ENCODE data around the gene BRDT.

Gene BRDT

DNA sequence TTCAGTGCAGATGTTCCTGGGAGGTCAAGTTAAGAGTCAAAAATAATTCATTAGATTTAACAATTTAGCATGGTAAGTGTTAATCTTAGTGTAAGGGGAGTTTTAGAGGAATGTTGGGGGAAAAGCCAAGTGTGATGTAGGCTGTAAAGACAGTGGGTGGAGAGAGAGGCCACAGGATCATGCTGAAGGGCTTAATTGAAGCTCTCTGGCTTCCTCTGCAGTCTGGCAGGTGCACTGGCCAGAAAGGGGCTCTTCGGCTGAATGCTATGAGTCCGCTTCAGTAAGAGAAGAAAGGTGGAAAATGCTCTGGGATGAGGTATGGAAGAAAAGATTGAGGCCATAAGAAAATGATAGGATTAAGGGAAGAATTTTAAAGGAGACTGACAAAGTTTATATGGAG is 3.0 kb downstream of the BRDT start:
- TF ChIP-seq, protein P1, sequence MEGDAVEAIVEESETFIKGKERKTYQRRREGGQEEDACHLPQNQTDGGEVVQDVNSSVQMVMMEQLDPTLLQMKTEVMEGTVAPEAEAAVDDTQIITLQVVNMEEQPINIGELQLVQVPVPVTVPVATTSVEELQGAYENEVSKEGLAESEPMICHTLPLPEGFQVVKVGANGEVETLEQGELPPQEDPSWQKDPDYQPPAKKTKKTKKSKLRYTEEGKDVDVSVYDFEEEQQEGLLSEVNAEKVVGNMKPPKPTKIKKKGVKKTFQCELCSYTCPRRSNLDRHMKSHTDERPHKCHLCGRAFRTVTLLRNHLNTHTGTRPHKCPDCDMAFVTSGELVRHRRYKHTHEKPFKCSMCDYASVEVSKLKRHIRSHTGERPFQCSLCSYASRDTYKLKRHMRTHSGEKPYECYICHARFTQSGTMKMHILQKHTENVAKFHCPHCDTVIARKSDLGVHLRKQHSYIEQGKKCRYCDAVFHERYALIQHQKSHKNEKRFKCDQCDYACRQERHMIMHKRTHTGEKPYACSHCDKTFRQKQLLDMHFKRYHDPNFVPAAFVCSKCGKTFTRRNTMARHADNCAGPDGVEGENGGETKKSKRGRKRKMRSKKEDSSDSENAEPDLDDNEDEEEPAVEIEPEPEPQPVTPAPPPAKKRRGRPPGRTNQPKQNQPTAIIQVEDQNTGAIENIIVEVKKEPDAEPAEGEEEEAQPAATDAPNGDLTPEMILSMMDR (IDR thresholded peaks at IDR 0.05; ENCODE audit: low read depth, low read length), result no peak
- Histone ChIP-seq H3K27me3 (ENCODE audit: insufficient read depth, low read depth, severe bottlenecking) (no peaks in the 10 kb centered on the region), H3K36me3 (no peaks in the 10 kb centered on the region), H3K4me3 (ENCODE audit: low read depth, low read length) (no peak overlapping the region), H3K27ac (no peak overlapping the region), H3K9me3 (ENCODE audit: severe bottlenecking) (no peaks in the 10 kb centered on the region)
- DNase-seq, result no peak

DNA sequence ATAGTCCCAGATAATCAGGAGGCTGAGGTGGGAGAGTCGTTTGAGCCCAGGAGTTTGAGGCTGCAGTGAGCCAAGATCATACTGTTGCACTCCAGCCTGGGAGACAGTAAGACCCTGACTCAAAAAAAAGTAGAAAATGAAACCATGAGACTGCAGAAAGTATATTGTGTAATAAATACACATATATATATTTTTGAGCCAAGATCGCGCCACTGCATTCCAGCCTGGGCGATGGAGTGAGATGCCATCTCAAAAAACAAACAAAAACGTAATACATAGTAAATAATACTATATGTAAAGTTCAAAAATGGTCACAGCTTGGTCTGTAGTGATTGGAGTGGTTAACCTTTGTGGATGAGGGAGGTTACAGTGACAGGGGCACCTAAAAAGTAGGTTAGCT is 9.7 kb downstream of the BRDT start:
- Histone ChIP-seq H3K27ac (no peak overlapping the region), H3K27me3 (ENCODE audit: insufficient read depth, low read depth, severe bottlenecking) (no peaks in the 10 kb centered on the region), H3K4me3 (ENCODE audit: low read depth, low read length) (no peak overlapping the region), H3K9me3 (ENCODE audit: severe bottlenecking) (no peaks in the 10 kb centered on the region), H3K36me3 (no peaks in the 10 kb centered on the region)
- TF ChIP-seq, protein P1 (IDR thresholded peaks at IDR 0.05; ENCODE audit: low read depth, low read length), result no peak
- DNase-seq, result no peak

DNA sequence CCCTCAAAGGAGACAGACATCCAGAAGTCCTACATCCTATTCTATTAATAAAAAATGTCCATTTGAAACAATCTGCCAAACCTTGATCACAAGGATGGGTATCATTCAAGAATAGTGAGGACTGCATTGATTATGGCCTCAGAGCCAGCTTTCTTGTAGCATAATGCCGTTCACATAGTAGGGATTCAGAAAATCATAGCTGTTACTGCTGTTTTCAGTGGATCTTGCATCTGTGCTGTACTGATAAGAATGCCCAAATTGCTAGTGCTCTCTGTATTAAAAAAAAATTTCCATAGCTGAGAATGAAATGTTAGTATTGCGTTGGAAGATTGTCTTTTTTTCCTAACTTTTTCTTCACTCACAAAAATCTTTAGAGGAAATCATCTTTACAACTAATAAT is 19.1 kb downstream of the BRDT start:
- Histone ChIP-seq H3K27ac (no peak overlapping the region), H3K27me3 (ENCODE audit: insufficient read depth, low read depth, severe bottlenecking) (no peaks in the 10 kb centered on the region), H3K4me3 (ENCODE audit: low read depth, low read length) (no peak overlapping the region), H3K36me3 (no peaks in the 10 kb centered on the region), H3K9me3 (ENCODE audit: severe bottlenecking) (no peaks in the 10 kb centered on the region)
- DNase-seq, result no peak
- TF ChIP-seq, protein P1 (IDR thresholded peaks at IDR 0.05; ENCODE audit: low read depth, low read length), result no peak

DNA sequence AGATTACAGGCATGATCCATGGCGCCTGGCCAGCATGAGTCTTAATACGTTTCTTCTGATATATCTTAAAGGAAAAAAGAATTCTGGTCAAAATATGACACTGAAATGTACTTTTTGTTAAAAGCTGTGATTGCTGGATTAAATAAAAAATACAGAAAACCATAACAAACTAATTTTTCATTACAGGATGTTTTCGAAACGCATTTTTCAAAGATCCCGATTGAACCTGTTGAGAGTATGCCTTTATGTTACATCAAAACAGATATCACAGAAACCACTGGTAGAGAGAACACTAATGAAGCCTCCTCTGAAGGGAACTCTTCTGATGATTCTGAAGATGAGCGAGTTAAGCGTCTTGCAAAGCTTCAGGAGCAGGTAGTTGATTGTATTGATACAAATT is 30.2 kb downstream of the BRDT start:
- Histone ChIP-seq H3K27me3 (ENCODE audit: insufficient read depth, low read depth, severe bottlenecking) (no peaks in the 10 kb centered on the region), H3K36me3 (no peaks in the 10 kb centered on the region), H3K4me3 (ENCODE audit: low read depth, low read length) (no peak overlapping the region), H3K9me3 (ENCODE audit: severe bottlenecking) (no peaks in the 10 kb centered on the region), H3K27ac (no peak overlapping the region)
- TF ChIP-seq, protein P1 (IDR thresholded peaks at IDR 0.05; ENCODE audit: low read depth, low read length), result no peak
- no peak for DNase-seq

DNA sequence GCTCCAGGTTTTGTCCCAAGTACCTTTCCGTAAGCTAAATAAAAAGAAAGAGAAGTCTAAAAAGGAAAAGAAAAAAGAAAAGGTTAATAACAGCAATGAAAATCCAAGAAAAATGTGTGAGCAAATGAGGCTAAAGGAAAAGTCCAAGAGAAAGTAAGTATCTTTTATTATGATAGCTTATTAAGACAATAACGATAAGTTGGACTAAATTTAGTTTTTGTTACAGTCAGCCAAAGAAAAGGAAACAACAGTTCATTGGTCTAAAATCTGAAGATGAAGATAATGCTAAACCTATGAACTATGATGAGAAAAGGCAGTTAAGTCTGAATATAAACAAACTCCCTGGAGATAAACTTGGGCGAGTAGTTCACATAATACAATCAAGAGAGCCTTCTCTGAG is 31.5 kb downstream of the BRDT start:
- no peaks in the 10 kb centered on the region for H3K27me3 ChIP-seq (ENCODE audit: insufficient read depth, low read depth, severe bottlenecking)
- no peaks in the 10 kb centered on the region for H3K36me3 ChIP-seq
- TF ChIP-seq, protein P1 (IDR thresholded peaks at IDR 0.05; ENCODE audit: low read depth, low read length), result no peak

DNA sequence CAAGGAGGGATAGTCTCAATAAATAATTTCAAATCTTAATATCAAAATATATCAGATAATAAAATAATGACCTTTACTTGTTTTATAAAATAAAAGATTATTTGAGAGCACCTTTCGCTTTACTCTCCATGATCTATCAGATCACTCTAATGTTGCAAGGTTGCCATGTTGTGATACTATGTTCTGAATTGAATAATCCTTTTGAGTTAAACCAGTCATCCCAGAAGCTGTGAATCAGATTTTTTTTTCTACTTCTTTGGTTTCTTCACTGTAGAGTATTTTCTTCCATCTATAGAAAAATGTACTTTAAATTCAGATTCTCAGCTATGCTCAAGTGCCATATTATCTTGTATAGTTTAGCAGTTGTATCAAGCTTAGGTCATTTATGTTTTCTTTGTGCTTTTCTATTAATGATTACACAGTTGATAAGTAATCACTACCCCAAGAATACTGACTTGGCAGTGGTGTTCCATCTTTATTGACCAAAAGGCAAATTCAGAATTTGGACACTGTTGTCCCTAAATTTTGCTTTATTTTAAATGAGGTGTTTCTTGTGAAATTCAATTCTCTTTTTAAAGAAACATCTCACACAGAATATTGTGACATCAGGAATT is 32.9 kb downstream of the BRDT start:
- no peaks in the 10 kb centered on the region for H3K9me3 ChIP-seq (ENCODE audit: severe bottlenecking)
- no peak overlapping the region for H3K27ac ChIP-seq
- H3K36me3 ChIP-seq, result no peaks in the 10 kb centered on the region
- no peak overlapping the region for H3K4me3 ChIP-seq (ENCODE audit: low read depth, low read length)
- TF ChIP-seq, protein P1 (IDR thresholded peaks at IDR 0.05; ENCODE audit: low read depth, low read length), result no peak
- DNase-seq, result no peak
- H3K27me3 ChIP-seq (ENCODE audit: insufficient read depth, low read depth, severe bottlenecking), result no peaks in the 10 kb centered on the region

More for the DNA sequence above, 31.5 kb downstream of the BRDT start:
- H3K27ac ChIP-seq, result no peak overlapping the region
- H3K9me3 ChIP-seq (ENCODE audit: severe bottlenecking), result no peaks in the 10 kb centered on the region
- DNase-seq, result no peak
- H3K4me3 ChIP-seq (ENCODE audit: low read depth, low read length), result no peak overlapping the region
